Activated CD4-positive, alpha-beta memory T cell treated with anti-CD3 and anti-CD28 coated beads, Interleukin-2, amount 10 ng/mL, durations not matched to agents 7 days and 5 days (primary cell): ENCODE measurements around the gene PPP3CA. TPM values are rescaled to one million over a fixed set of nuclear protein-coding genes. Genes with fewer than 3 reads are reported as not detected.

Experiments
- CTCF ChIA-PET: fragments of 350-600 bp; sonication (Branson Sonifier 250); formaldehyde crosslinking; loops from one replicate; lab custom pipeline; 2021; ENCODE audit warnings: antibody characterized with exemption, inconsistent platforms; lab: Charles Lee
- POLR2A ChIA-PET: fragments of 350-600 bp; sonication (Branson Sonifier 250); formaldehyde crosslinking; loops from one replicate; lab custom pipeline; 2021; ENCODE audit warnings: antibody characterized with exemption; lab: Charles Lee
- DNase-seq: peaks from one replicate; pipeline ENCODE4 v3.0.0-alpha.2; 2020
- H3K27ac Mint-ChIP-seq: one replicate; pipeline ENCODE4 v1.8.0; 2021; ENCODE audit warnings: mild to moderate bottlenecking, mixed read lengths
- H3K27me3 Mint-ChIP-seq: one replicate; pipeline ENCODE4 v1.8.0; 2021; ENCODE audit warnings: mixed read lengths
- H3K36me3 Mint-ChIP-seq: one replicate; pipeline ENCODE4 v1.8.0; 2021; ENCODE audit warnings: low read depth, mixed read lengths
- H3K4me1 Mint-ChIP-seq: one replicate; pipeline ENCODE4 v1.8.0; 2021; ENCODE audit warnings: mixed read lengths
- H3K4me3 Mint-ChIP-seq: one replicate; pipeline ENCODE4 v1.8.0; 2021; ENCODE audit warnings: mild to moderate bottlenecking, mixed read lengths
- H3K9me3 Mint-ChIP-seq: one replicate; pipeline ENCODE4 v1.8.0; 2021; ENCODE audit warnings: mixed read lengths
- total RNA-seq, 2 experiments: library from RNA; stranded (reverse); gene quantifications; one replicate each; pipeline ENCODE4 v1.2.3, GENCODE V29; 2021

The PPP3CA gene
- total RNA-seq, 2 experiments from 2014 or later: 45.5 to 48.6 TPM

GRCh38 chr4:100986360-100986868 is 360.9 kb downstream of the PPP3CA start:
- Mint-ChIP-seq H3K27me3 (no peaks in the 10 kb centered on the region), H3K4me1 (no peaks in the 10 kb centered on the region), H3K27ac (no peak overlapping the region), H3K4me3 (no peak overlapping the region), H3K36me3 (no peaks in the 10 kb centered on the region), H3K9me3 (no peaks in the 10 kb centered on the region)
- POLR2A ChIA-PET: no interaction called here
- no peak for DNase-seq
- CTCF ChIA-PET: no interaction called here

GRCh38 chr4:100985576-100985975 is 361.8 kb downstream of the PPP3CA start:
- no peak for DNase-seq
- H3K9me3 Mint-ChIP-seq: no peaks in the 10 kb centered on the region

GRCh38 chr4:100984901-100985300 is 362.4 kb downstream of the PPP3CA start:
- POLR2A ChIA-PET: no interaction called here
- CTCF ChIA-PET: no interaction called here
- H3K36me3 Mint-ChIP-seq: no peaks in the 10 kb centered on the region
- H3K4me1 Mint-ChIP-seq: no peaks in the 10 kb centered on the region
- no peak overlapping the region for H3K27ac Mint-ChIP-seq
- H3K27me3 Mint-ChIP-seq: no peaks in the 10 kb centered on the region
- H3K9me3 Mint-ChIP-seq: no peaks in the 10 kb centered on the region
- no peak for DNase-seq
- H3K4me3 Mint-ChIP-seq: no peak overlapping the region

More at GRCh38 chr4:100985576-100985975, 361.8 kb downstream of the PPP3CA start:
- Mint-ChIP-seq H3K27ac (no peak overlapping the region), H3K36me3 (no peaks in the 10 kb centered on the region), H3K4me3 (no peak overlapping the region), H3K27me3 (no peaks in the 10 kb centered on the region), H3K4me1 (no peaks in the 10 kb centered on the region)
- CTCF ChIA-PET: no interaction called here
- POLR2A ChIA-PET: no interaction called here

DNA sequence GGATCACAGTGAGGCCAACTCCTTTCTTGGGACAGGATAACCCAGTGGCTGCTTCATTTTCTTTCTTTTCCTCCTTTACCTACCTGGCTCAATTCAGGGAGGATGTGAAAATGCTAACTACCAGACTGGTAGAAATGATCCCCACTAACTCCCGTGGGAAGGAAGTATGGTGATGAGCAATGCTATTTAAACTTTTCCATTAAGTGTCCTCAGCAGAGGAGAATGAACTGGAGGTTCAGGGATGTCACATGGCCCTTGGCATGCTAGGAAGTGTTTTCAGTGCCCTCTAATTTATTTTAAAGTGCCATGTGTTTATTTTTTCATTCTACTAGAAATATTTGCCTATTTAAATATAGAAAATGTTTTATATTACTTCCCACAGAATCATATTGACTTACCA is 363.9 kb downstream of the PPP3CA start:
- H3K36me3 Mint-ChIP-seq: no peaks in the 10 kb centered on the region
- no peak for DNase-seq
- no peak overlapping the region for H3K27ac Mint-ChIP-seq
- CTCF ChIA-PET: no interaction called here
- POLR2A ChIA-PET: no interaction called here
- no peaks in the 10 kb centered on the region for H3K9me3 Mint-ChIP-seq
- H3K27me3 Mint-ChIP-seq: peaks cover 2% of the 10 kb centered on the region
- no peaks in the 10 kb centered on the region for H3K4me1 Mint-ChIP-seq
- H3K4me3 Mint-ChIP-seq: no peak overlapping the region

DNA sequence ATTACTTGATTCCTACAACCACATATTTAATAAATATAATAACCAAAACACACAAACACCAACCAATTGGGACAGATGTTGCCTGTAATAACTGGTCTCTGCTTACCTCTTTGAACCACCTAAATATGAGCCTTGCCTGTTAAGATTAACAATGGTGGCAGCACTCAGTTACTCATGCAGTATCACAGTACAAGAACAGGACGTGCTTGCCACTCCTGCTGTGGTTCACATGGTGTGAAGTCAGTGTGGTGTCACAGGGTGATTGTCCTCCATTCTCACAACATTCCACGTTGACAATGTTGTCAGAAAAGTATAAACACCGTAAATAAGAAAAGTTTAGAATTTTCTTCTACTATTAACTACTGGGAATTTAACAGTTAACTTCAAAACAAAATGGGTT is 365.0 kb downstream of the PPP3CA start:
- DNase-seq: no peak
- no peak overlapping the region for H3K27ac Mint-ChIP-seq
- CTCF ChIA-PET: no interaction called here
- POLR2A ChIA-PET: no interaction called here
- no peaks in the 10 kb centered on the region for H3K36me3 Mint-ChIP-seq
- no peak overlapping the region for H3K4me3 Mint-ChIP-seq
- H3K27me3 Mint-ChIP-seq: peaks cover 2% of the 10 kb centered on the region
- no peaks in the 10 kb centered on the region for H3K4me1 Mint-ChIP-seq
- H3K9me3 Mint-ChIP-seq: no peaks in the 10 kb centered on the region

DNA sequence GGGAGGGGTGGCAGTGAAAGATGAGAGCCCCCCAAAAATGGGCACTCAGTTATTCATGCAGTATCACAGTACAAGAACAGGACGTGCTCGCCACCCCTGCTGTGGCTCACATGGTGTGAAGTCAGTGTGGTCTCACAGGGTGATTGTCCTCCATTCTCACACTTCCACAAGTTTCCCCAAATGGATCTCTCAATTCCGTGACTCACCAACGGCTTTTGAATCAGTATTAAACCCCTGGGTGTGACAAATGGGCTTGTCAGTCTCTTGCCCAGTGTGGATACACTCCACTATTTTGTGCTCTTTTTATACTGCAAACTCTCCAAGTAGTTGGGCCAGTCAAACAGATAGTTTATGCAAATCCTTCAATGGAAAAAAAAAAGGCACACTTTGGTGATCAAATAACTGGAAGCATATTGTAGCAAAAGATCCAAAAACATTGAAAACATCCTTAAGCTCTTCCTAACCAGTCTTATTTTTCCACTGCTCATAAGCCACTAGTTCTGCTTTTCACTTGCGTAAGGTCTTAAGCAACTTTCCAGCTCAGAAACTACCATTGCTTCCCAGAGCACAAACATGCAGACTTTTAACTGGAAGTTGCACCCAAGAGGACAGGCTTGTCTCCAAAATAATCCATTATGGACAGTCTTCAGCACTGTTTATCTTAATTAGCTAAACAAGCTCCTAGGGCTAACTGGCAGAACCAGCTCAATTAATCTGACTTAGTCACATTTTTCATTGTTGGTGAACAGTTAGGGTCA is 365.7 kb downstream of the PPP3CA start:
- Mint-ChIP-seq H3K36me3 (no peaks in the 10 kb centered on the region), H3K4me3 (no peak overlapping the region), H3K4me1 (no peaks in the 10 kb centered on the region), H3K9me3 (no peaks in the 10 kb centered on the region), H3K27ac (no peak overlapping the region), H3K27me3 (peaks cover 2% of the 10 kb centered on the region)
- POLR2A ChIA-PET: no interaction called here
- CTCF ChIA-PET: no interaction called here
- no peak for DNase-seq

GRCh38 chr4:100979736-100980135 is 367.6 kb downstream of the PPP3CA start:
- no peak overlapping the region for H3K4me3 Mint-ChIP-seq
- ChIA-PET POLR2A (no interaction called here), CTCF (interaction anchor here (0.7 kb wide), 1 partner anchor 665 kb away, joined by 3 read pairs; no protein-coding TSS in a partner anchor)
- no peak for DNase-seq
- no peaks in the 10 kb centered on the region for H3K4me1 Mint-ChIP-seq
- no peaks in the 10 kb centered on the region for H3K36me3 Mint-ChIP-seq
- no peaks in the 10 kb centered on the region for H3K9me3 Mint-ChIP-seq
- H3K27me3 Mint-ChIP-seq: peaks cover 2% of the 10 kb centered on the region
- H3K27ac Mint-ChIP-seq: no peak overlapping the region

DNA sequence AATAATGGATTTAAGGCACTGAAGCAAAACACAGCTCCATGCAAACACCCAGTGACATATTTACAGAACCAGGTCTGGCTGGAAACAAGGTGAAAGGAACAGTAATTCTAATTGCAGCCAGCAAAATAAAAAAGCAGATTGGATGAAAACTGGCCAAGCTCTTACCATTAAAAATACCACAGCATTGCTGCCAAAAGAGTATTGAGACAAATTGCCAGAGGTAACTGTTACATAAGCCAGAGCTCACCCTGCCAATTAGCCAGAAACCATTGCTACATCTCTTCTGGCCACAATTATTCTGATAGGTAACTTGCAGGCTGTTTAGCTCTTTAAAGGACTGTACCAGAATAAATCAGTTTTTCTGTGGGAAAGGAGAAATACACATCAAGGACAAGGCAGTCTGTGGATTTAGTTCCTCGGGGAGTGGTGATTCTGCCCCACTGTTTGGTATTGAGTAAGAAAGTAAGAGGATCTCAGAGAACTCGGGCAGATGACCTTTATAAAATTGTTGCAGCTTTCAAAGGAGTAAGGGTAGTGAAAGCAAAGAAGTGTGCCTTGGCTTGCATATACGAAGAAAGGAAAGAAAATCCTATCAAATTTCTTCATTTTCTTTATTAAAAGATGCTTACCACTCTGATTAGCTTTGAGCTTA is 369.5 kb downstream of the PPP3CA start:
- Mint-ChIP-seq H3K27me3 (peaks cover 2% of the 10 kb centered on the region), H3K4me3 (no peak overlapping the region), H3K4me1 (no peaks in the 10 kb centered on the region), H3K27ac (no peak overlapping the region), H3K36me3 (no peaks in the 10 kb centered on the region), H3K9me3 (no peaks in the 10 kb centered on the region)
- DNase-seq: no peak
- ChIA-PET POLR2A (no interaction called here), CTCF (no interaction called here)

DNA sequence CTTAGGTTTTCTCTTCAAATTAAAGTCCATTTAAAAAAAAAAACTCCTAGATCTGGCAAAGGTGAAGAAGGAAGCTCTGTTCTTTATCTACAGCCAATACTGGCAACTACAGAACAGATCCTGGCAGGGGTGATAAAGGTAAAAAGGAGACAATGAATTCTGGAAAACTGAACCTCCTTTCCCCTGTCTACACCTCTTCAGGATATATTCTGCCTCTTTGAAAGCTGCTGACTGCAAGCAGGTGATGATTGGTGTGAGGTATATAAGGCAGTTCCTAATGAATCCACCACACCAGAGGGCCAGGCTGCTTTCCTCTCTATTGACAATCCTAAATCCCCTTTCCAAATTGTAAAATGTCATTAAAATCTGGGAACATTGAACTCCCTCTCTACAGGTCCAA is 370.1 kb downstream of the PPP3CA start:
- H3K27ac Mint-ChIP-seq: no peak overlapping the region
- H3K4me3 Mint-ChIP-seq: no peak overlapping the region
- no peaks in the 10 kb centered on the region for H3K9me3 Mint-ChIP-seq
- DNase-seq: no peak
- H3K27me3 Mint-ChIP-seq: peaks cover 2% of the 10 kb centered on the region
- no peaks in the 10 kb centered on the region for H3K4me1 Mint-ChIP-seq
- H3K36me3 Mint-ChIP-seq: no peaks in the 10 kb centered on the region
- CTCF ChIA-PET: no interaction called here
- POLR2A ChIA-PET: no interaction called here
